H1 (cell line): Measurements from ENCODE around the gene AP2A2. TPM values are rescaled to one million over a fixed set of nuclear protein-coding genes. Genes with fewer than 3 reads are reported as not detected.

ENCODE experiments used
- FOSL1 ChIP-seq: IDR thresholded peaks from 2 replicates; pipeline ENCODE4 v1.6.1; 2011; ENCODE audit warnings: mild to moderate bottlenecking, low read depth, low read length, moderate library complexity; ENCODE audit not compliant: insufficient read depth
- KDM4A ChIP-seq: IDR thresholded peaks from one replicate; pipeline ENCODE4 v1.7.1; 2012; ENCODE audit warnings: low read depth, mild to moderate bottlenecking, moderate library complexity, low read length, inconsistent platforms; ENCODE audit not compliant: severe bottlenecking
- NRF1 ChIP-seq: IDR thresholded peaks from 2 replicates; pipeline ENCODE4 v1.6.1; 2011; ENCODE audit warnings: mild to moderate bottlenecking, low read depth, low read length, improper control_type of control experiment
- POU5F1 ChIP-seq: IDR thresholded peaks from 2 replicates; pipeline ENCODE4 v1.6.1; 2011; ENCODE audit warnings: low read depth, mild to moderate bottlenecking, low read length, moderate library complexity
- RNF2 ChIP-seq: fragments of 200-900, 300-1000 bp; sonication (generic); IDR thresholded peaks from 2 replicates; pipeline ENCODE4 v1.7.1; 2016; ENCODE audit warnings: borderline replicate concordance, low read depth, mild to moderate bottlenecking, antibody characterized with exemption, low read length; ENCODE audit not compliant: poor library complexity, severe bottlenecking; ENCODE audit errors: missing control alignments
- SIX5 ChIP-seq: IDR thresholded peaks from 2 replicates; pipeline ENCODE4 v1.6.1; 2011; ENCODE audit warnings: mild to moderate bottlenecking, low read depth, low read length
- YY1 ChIP-seq: IDR thresholded peaks from 2 replicates; pipeline ENCODE4 v1.6.1; 2011; ENCODE audit warnings: low read depth, mild to moderate bottlenecking, low read length
- polyA plus RNA-seq, 7 experiments: library from polyadenylated mRNA; depleted of rRNA in 3 of 7; stranded (reverse) in 5 of 7; unstranded in 2 of 7; fragments of >200 nt in 5 of 7; fragments of 200-250 nt in 2 of 7; gene quantifications; 1 replicate in 5 of 7; 2 replicates in 1 of 7; 4 replicates in 1 of 7; pipeline versions ENCODE4 v1.2.1 to v1.2.3, GENCODE V29; 2011 to 2013; ENCODE audit warnings: missing spikeins in 2 of 7, mixed read lengths in 2 of 7
- total RNA-seq: library from RNA; stranded (reverse); fragmentation: NEBNext Ultra II Directional; extraction: Animal tissue kit (Norgen Biotek cat#: 25700); gene quantifications from 2 replicates; pipeline ENCODE4 v1.2.1, GENCODE V29; 2021
- TF ChIP-seq, protein P1 (sequence below): fragments of 300-600 bp; sonication (generic); IDR thresholded peaks from 2 replicates; pipeline ENCODE4 v1.7.1; 2012; ENCODE audit warnings: low read length, moderate library complexity, mild to moderate bottlenecking, inconsistent platforms; ENCODE audit not compliant: insufficient replicate concordance

AP2A2 gene
- total and polyA plus RNA-seq, 2 of the 8 experiments (the other 6 are each of a cell fraction or from before 2014, with no cell fraction given), result 50.0 to 65.0 TPM

DNA sequence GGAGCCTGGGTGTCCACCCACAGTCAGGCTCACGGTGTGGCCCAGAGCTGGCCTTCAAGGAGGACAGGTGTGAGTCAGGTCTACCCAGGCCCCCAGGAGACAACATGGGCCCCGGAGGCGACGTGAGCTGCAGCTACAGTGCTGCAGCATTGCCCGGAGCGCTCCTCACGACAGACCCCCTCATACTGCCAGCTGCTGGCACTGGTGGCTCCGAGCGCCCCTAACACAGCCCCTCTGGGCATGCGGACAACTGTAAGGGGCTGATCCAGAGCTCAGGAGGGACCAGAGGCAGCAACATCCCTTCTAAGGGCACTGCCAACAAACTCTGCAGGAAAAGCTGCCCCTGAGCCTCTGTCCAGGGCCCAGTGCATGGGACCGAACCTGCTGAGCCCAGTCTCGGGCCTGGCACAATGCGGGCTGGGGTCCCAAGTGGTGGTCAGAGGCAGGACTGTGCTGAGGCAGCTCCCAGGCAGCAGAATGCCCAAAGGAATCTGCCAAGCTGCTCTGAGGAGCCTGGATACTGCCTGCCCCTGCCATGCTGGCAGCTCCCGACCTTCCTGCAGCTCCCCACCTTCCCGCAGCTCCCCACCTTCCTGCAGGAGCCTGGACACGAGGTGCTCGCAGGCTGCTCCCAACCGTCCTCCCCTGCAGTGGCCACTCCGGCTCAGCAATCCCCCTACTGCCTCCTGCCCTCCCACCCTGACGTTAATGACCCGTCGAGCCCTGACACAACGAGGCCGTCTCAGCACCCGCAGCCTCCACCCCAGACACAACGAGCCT is 30.1 kb upstream of the AP2A2 start (continued):
- TF ChIP-seq KDM4A, result no peak
- TF ChIP-seq POU5F1, result no peak
- TF ChIP-seq SIX5, result no peak
- TF ChIP-seq, protein P1, sequence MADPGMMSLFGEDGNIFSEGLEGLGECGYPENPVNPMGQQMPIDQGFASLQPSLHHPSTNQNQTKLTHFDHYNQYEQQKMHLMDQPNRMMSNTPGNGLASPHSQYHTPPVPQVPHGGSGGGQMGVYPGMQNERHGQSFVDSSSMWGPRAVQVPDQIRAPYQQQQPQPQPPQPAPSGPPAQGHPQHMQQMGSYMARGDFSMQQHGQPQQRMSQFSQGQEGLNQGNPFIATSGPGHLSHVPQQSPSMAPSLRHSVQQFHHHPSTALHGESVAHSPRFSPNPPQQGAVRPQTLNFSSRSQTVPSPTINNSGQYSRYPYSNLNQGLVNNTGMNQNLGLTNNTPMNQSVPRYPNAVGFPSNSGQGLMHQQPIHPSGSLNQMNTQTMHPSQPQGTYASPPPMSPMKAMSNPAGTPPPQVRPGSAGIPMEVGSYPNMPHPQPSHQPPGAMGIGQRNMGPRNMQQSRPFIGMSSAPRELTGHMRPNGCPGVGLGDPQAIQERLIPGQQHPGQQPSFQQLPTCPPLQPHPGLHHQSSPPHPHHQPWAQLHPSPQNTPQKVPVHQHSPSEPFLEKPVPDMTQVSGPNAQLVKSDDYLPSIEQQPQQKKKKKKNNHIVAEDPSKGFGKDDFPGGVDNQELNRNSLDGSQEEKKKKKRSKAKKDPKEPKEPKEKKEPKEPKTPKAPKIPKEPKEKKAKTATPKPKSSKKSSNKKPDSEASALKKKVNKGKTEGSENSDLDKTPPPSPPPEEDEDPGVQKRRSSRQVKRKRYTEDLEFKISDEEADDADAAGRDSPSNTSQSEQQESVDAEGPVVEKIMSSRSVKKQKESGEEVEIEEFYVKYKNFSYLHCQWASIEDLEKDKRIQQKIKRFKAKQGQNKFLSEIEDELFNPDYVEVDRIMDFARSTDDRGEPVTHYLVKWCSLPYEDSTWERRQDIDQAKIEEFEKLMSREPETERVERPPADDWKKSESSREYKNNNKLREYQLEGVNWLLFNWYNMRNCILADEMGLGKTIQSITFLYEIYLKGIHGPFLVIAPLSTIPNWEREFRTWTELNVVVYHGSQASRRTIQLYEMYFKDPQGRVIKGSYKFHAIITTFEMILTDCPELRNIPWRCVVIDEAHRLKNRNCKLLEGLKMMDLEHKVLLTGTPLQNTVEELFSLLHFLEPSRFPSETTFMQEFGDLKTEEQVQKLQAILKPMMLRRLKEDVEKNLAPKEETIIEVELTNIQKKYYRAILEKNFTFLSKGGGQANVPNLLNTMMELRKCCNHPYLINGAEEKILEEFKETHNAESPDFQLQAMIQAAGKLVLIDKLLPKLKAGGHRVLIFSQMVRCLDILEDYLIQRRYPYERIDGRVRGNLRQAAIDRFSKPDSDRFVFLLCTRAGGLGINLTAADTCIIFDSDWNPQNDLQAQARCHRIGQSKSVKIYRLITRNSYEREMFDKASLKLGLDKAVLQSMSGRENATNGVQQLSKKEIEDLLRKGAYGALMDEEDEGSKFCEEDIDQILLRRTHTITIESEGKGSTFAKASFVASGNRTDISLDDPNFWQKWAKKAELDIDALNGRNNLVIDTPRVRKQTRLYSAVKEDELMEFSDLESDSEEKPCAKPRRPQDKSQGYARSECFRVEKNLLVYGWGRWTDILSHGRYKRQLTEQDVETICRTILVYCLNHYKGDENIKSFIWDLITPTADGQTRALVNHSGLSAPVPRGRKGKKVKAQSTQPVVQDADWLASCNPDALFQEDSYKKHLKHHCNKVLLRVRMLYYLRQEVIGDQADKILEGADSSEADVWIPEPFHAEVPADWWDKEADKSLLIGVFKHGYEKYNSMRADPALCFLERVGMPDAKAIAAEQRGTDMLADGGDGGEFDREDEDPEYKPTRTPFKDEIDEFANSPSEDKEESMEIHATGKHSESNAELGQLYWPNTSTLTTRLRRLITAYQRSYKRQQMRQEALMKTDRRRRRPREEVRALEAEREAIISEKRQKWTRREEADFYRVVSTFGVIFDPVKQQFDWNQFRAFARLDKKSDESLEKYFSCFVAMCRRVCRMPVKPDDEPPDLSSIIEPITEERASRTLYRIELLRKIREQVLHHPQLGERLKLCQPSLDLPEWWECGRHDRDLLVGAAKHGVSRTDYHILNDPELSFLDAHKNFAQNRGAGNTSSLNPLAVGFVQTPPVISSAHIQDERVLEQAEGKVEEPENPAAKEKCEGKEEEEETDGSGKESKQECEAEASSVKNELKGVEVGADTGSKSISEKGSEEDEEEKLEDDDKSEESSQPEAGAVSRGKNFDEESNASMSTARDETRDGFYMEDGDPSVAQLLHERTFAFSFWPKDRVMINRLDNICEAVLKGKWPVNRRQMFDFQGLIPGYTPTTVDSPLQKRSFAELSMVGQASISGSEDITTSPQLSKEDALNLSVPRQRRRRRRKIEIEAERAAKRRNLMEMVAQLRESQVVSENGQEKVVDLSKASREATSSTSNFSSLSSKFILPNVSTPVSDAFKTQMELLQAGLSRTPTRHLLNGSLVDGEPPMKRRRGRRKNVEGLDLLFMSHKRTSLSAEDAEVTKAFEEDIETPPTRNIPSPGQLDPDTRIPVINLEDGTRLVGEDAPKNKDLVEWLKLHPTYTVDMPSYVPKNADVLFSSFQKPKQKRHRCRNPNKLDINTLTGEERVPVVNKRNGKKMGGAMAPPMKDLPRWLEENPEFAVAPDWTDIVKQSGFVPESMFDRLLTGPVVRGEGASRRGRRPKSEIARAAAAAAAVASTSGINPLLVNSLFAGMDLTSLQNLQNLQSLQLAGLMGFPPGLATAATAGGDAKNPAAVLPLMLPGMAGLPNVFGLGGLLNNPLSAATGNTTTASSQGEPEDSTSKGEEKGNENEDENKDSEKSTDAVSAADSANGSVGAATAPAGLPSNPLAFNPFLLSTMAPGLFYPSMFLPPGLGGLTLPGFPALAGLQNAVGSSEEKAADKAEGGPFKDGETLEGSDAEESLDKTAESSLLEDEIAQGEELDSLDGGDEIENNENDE, result no peak
- no peak for TF ChIP-seq RNF2
- TF ChIP-seq YY1, result no peak
- TF ChIP-seq NRF1, result no peak
- TF ChIP-seq FOSL1, result no peak
- TF ChIP-seq, all 59 proteins: peak for 0
